Tibial nerve (tissue), 4 donors: ENCODE results near the gene PTPN14. TPM values are rescaled to one million over a fixed set of nuclear protein-coding genes. Genes with fewer than 3 reads are reported as not detected.

Experiments used
- DNase-seq, 2 donors: peaks; one replicate each; pipeline ENCODE4 v3.0.0-alpha.2; 2019; ENCODE audit warnings: low spot score in 2 of 2
- H3K27ac ChIP-seq, 4 donors: fragments of 200-600 bp; sonication (generic) in 3 of 4; one replicate each; pipeline ENCODE4 v1.5.1; 2017 to 2019; ENCODE audit warnings: mild to moderate bottlenecking in 1 of 4
- H3K27me3 ChIP-seq, 2 donors: fragments of 200-600 bp; sonication (generic) in 1 of 2; one replicate each; pipeline versions ENCODE4 v1.5.1 to v1.6.0; 2017 to 2019
- H3K36me3 ChIP-seq, 3 donors: fragments of 200-600 bp; sonication (generic); one replicate each; pipeline ENCODE4 v1.5.1; 2018 to 2019
- H3K4me1 ChIP-seq, 4 donors: fragments of 200-600 bp; sonication (generic) in 3 of 4; one replicate each; pipeline ENCODE4 v1.5.1; 2017 to 2019
- H3K4me3 ChIP-seq, 4 donors: fragments of 200-600 bp; sonication (generic) in 3 of 4; one replicate each; pipeline ENCODE4 v1.5.1; 2017 to 2019; ENCODE audit warnings: mild to moderate bottlenecking in 1 of 4, moderate library complexity in 1 of 4
- H3K9me3 ChIP-seq, 4 donors: fragments of 200-600 bp; sonication (generic) in 3 of 4; one replicate each; pipeline ENCODE4 v1.5.1; 2017 to 2019
- EP300 ChIP-seq, 2 donors: sonication (generic); formaldehyde crosslinking; IDR thresholded peaks; one replicate each; pipeline ENCODE4 v1.6.1; 2017; ENCODE audit warnings: antibody characterized with exemption in 2 of 2, mild to moderate bottlenecking in 1 of 2
- POLR2A ChIP-seq, 2 donors: fragments of 450-650 bp; IDR thresholded peaks; one replicate each; pipeline ENCODE4 v1.6.1; 2017; ENCODE audit warnings: antibody characterized with exemption in 2 of 2, mild to moderate bottlenecking in 2 of 2, moderate library complexity in 2 of 2
- WGBS, 2 donors: methylation state at CpG; one replicate each; pipeline ENCODE4 v1.1.5; 2018; 5-methylcytosine and 5-hydroxymethylcytosine counted together
- total RNA-seq, 4 donors: library from RNA; depleted of rRNA; stranded (reverse); fragments of >200 nt; gene quantifications; one replicate each; pipeline ENCODE4 v1.1.0, GENCODE V29; 2016
- TF ChIP-seq, protein P1 (sequence below), 5 experiments: fragments of 200-600 bp in 3 of 5; fragments of 450-650 bp in 2 of 5; sonication (generic) in 3 of 5; IDR thresholded peaks; one replicate each; pipeline ENCODE4 v1.5.1; 2016 to 2019; ENCODE audit warnings: antibody characterized with exemption in 5 of 5, mild to moderate bottlenecking in 3 of 5, moderate library complexity in 2 of 5

The PTPN14 gene
- total RNA-seq, 4 donors from 2014 or later: 25.8 to 47.4 (median 38.2) TPM

DNA sequence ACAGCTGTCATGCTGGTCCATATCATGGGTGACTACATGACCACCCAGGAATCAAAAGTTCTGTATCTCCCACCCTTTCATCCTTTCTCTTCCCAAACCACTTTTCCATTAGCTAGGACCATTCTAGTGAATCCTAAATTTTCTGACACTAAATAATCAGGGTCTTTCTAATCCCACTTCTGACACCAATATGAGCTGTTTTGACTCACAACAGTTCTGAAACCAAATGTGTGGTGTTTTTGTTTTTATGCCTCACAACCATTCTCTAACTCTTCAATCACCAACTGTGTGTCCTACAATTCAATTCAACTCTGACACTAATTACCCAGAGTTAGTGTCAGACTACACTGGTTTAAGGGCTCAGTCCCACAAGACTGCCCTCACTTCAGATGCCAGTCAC lies 206.5 kb downstream of the PTPN14 start:
- Histone ChIP-seq H3K4me1 (peaks cover 0 to 6% (median 0%) of the 10 kb centered on the region in 4 donors), H3K27me3 (no peaks in the 10 kb centered on the region), H3K4me3 (no peak overlapping the region), H3K27ac (no peak overlapping the region), H3K9me3 (peaks cover 0 to 10% (median 0%) of the 10 kb centered on the region in 4 donors), H3K36me3 (peaks cover 0 to 54% (median 0%) of the 10 kb centered on the region in 3 donors)
- DNase-seq: no peak
- TF ChIP-seq POLR2A (IDR thresholded peaks at IDR 0.05): no peak
- TF ChIP-seq EP300 (IDR thresholded peaks at IDR 0.05): no peak
- TF ChIP-seq, protein P1, sequence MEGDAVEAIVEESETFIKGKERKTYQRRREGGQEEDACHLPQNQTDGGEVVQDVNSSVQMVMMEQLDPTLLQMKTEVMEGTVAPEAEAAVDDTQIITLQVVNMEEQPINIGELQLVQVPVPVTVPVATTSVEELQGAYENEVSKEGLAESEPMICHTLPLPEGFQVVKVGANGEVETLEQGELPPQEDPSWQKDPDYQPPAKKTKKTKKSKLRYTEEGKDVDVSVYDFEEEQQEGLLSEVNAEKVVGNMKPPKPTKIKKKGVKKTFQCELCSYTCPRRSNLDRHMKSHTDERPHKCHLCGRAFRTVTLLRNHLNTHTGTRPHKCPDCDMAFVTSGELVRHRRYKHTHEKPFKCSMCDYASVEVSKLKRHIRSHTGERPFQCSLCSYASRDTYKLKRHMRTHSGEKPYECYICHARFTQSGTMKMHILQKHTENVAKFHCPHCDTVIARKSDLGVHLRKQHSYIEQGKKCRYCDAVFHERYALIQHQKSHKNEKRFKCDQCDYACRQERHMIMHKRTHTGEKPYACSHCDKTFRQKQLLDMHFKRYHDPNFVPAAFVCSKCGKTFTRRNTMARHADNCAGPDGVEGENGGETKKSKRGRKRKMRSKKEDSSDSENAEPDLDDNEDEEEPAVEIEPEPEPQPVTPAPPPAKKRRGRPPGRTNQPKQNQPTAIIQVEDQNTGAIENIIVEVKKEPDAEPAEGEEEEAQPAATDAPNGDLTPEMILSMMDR (IDR thresholded peaks at IDR 0.05): no peak

DNA sequence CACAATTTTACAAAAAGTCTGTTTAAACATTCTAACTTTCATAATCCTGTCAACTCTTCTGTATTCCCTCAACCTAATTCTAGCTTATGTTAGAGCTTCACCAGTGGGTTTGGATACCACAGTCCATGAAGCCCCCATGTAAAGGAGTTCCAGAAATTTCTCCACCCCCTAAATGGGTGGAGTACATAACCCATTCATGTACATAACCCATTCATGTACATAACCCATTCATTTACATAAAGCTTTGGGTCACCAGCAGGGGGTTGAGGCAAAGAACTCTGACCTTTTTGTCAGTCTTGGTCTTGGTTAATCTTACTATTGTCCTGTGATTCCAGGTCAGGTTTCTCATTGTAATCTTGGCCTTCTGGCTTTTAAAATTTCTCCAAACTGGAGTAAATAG lies 208.9 kb downstream of the PTPN14 start:
- Histone ChIP-seq H3K27me3 (no peaks in the 10 kb centered on the region), H3K4me1 (peaks cover 0 to 4% (median 0%) of the 10 kb centered on the region in 4 donors), H3K27ac (no peak overlapping the region), H3K36me3 (peaks cover 0 to 44% (median 0%) of the 10 kb centered on the region in 3 donors), H3K4me3 (no peak overlapping the region), H3K9me3 (peaks cover 0 to 10% (median 0%) of the 10 kb centered on the region in 4 donors)
- DNase-seq: no peak
- TF ChIP-seq EP300 (IDR thresholded peaks at IDR 0.05): no peak
- TF ChIP-seq, protein P1 (IDR thresholded peaks at IDR 0.05): no peak
- no peak for TF ChIP-seq POLR2A (IDR thresholded peaks at IDR 0.05)

DNA sequence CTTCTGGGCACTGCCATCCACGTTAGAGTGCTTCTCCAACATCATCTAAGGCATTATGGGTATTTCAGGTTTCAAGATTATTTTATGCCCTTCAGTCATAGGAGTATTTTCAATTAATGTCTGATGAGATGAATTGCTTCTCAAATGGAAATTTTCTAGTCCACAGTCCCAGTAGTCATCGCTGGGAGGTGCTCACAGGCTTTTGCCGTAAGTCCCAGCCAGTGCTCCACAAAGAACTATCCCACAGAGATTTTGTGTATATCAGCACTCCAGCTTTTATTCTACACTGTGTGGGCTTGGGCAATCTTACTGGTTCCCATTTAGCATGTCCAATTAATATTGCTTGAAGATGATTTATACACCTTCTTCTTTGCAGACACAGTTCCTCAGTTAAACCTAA lies 209.5 kb downstream of the PTPN14 start:
- H3K9me3 ChIP-seq: peaks cover 0 to 10% (median 0%) of the 10 kb centered on the region in 4 donors
- no peak overlapping the region for H3K4me3 ChIP-seq
- peaks cover 0 to 38% (median 0%) of the 10 kb centered on the region in 3 donors for H3K36me3 ChIP-seq
- no peaks in the 10 kb centered on the region for H3K27me3 ChIP-seq
- TF ChIP-seq, protein P1 (IDR thresholded peaks at IDR 0.05): no peak
- TF ChIP-seq POLR2A (IDR thresholded peaks at IDR 0.05) (no peak), EP300 (IDR thresholded peaks at IDR 0.05) (no peak)
- 68 to 88% methylated on average over 3 of the region's 3 CpGs for WGBS, 2 donors
- DNase-seq: no peak
- peaks cover 0 to 10% (median 0%) of the 10 kb centered on the region in 4 donors for H3K4me1 ChIP-seq
- no peak overlapping the region for H3K27ac ChIP-seq

DNA sequence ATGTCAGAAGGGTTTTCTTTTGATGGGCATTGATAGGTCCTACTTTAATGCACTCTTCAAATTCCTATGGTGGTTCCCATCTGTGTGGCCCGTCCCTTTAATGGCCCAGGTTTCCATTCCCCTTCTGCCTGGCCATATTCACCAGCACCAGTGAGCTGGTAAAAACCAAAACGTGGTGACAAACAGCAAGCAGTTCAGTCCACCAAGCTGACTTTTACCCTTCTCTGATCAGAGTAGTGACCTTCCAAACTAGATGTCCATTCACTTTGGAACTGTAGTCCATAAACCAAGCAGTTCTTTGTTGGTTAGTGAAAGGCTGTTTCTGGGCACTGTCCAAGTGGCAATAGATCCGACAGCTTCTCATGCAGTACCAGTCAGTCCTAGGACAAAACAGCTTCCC lies 209.9 kb downstream of the PTPN14 start:
- Histone ChIP-seq H3K36me3 (peaks cover 0 to 33% (median 0%) of the 10 kb centered on the region in 3 donors), H3K4me1 (peaks cover 0 to 12% (median 0%) of the 10 kb centered on the region in 4 donors), H3K27me3 (no peaks in the 10 kb centered on the region), H3K27ac (no peak overlapping the region), H3K9me3 (peaks cover 0 to 10% (median 0%) of the 10 kb centered on the region in 4 donors), H3K4me3 (no peak overlapping the region)
- WGBS, 2 donors: 62 to 71% methylated on average over 3 of the region's 3 CpGs
- TF ChIP-seq, protein P1 (IDR thresholded peaks at IDR 0.05): no peak
- no peak for TF ChIP-seq EP300 (IDR thresholded peaks at IDR 0.05)
- no peak for TF ChIP-seq POLR2A (IDR thresholded peaks at IDR 0.05)
- DNase-seq: no peak

DNA sequence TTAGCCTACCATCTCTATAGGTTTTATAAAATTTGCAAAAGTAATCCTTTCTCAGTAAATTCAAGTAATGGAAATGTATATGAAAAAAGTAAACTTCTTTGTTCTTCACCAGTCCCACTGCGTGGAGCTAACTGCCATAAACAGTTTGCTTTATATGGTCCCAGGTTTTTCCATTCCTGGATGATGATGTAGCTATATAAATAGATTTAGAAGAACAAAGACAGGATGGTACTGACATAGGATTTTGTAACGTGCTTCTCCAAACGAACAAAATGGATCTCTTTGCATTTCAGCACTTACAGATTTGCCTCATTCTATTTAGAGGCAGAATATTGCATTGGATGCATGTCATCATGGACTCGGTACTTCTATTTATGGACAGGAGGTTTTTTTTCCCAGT lies 213.2 kb downstream of the PTPN14 start:
- peaks cover 0 to 12% (median 0%) of the 10 kb centered on the region in 4 donors for H3K4me1 ChIP-seq
- H3K9me3 ChIP-seq: no peaks in the 10 kb centered on the region
- WGBS, 2 donors: 52 to 68% methylated on average over 4 of the region's 4 CpGs
- peaks cover 0 to 7% (median 0%) of the 10 kb centered on the region in 3 donors for H3K36me3 ChIP-seq
- H3K4me3 ChIP-seq: no peak overlapping the region
- no peak for DNase-seq
- no peak for TF ChIP-seq POLR2A (IDR thresholded peaks at IDR 0.05)
- TF ChIP-seq, protein P1 (IDR thresholded peaks at IDR 0.05): no peak
- TF ChIP-seq EP300 (IDR thresholded peaks at IDR 0.05): no peak
- no peaks in the 10 kb centered on the region for H3K27me3 ChIP-seq
- no peak overlapping the region for H3K27ac ChIP-seq
